ENCODE data around the gene LTB4R2.

The LTB4R2 gene, protein sequence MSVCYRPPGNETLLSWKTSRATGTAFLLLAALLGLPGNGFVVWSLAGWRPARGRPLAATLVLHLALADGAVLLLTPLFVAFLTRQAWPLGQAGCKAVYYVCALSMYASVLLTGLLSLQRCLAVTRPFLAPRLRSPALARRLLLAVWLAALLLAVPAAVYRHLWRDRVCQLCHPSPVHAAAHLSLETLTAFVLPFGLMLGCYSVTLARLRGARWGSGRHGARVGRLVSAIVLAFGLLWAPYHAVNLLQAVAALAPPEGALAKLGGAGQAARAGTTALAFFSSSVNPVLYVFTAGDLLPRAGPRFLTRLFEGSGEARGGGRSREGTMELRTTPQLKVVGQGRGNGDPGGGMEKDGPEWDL

DNA sequence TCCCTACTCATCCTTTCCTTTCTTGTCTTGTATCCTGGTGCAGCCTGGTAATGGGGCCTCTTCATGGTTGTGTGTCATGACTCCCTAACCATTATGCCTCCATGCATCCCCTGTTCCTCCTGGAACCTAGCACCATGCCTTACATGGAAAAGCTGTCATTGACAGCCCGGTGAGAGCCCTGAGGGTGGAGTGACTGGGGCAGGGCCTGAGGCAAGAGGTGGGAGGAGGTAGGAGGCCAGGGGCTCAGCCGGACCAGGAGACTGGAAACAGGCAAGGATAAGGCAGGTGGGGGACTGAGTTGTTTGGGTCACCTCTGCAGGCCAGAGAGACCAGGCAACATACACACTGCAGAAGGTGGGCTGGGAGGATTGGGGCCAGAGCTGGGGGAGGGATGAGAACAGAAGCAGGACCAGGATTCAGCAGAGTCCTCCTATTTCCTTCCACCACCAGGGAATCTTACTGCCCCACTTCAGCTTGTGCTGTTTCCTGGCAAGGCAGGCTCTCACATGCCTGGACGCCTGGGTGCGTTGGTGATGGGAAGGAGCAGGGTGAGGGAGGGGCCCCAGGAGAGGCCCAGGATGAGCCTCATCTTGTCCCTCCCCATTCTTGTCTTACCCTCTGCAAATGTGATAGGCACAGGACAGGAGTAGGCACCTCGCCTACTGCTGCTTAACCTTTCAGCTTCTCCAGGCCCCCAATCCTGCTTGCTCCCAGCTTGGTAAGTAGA, at the start of gene LTB4R2:
Gene LTB4R2 (plus strand): TSS at position 603 of the 727 bp plus-strand sequence. CDS start 525 bp downstream, outside the sequence.
- no peak for DNase-seq

DNA sequence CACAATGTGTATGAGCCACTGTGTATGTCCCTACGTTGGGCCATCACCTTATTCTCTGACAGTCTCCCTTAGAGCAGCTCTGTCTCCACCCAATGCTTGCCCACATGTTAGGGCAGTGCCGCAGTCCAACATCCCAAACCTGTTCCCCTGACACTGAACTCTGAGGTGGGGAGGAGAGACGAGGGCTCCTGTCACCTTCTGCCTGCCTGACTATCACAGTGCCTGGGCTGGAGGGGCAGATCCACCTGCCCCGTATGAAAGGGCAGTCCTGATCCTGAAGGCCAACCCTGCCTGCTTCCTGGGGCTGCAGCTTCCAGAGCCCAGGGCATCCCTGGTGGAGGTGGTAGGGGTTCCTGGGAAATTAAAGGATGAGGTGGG, 49.2 kb upstream of the LTB4R2 start:
- no peak for DNase-seq

DNA sequence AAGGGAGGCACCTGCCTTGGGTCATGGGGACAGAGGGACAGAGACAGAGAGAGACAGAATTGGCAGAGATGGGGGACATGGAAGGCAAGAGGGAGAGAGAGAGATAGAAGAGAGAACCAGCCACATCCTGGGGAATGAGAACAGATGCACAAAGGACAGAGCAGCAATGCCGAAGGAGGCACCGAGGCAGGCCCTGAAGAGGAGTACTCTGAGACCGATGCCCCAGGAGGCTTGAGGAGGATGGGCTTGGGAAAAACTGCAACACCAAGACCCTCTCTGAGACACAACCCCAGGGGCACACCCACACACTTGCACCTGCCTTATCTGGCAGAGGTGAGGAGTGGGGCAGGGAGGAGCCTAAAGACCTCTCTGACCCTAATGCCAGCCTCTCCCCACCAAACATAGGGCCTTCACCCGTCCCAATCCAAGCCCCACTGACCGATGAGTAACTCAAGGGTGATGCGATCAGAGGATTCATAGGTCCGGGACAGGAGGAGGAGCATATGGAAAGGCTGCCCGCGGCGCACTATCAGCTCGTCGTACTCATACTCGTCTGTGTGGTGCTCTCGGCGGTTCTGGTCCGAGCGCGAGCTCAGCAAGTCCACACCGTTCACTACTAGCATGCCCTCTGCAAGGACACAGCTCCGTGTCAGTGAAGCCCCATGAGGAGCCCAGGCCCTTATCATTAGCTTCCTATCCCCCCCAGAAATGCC, 48.5 kb upstream of the LTB4R2 start:
- DNase-seq = no peak

DNA sequence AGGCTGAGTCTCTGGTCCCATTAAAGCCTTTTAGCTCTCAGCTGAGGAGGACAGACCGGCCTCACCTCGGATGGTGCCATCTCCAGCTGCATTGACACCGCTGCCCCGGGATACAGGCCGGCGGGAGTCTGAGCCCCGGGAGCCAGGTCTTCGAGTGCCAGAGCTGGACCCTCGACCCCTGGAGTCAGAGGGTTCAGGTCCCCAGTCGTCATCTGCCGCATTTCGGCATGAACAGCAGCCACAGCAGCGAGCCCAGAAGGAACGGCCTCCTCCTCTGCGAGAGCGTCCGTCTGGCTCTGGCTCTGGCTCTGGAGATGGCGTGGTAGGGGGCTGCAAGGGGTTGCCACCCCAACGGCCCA, 48.0 kb upstream of the LTB4R2 start:
- DNase-seq = no peak

DNA sequence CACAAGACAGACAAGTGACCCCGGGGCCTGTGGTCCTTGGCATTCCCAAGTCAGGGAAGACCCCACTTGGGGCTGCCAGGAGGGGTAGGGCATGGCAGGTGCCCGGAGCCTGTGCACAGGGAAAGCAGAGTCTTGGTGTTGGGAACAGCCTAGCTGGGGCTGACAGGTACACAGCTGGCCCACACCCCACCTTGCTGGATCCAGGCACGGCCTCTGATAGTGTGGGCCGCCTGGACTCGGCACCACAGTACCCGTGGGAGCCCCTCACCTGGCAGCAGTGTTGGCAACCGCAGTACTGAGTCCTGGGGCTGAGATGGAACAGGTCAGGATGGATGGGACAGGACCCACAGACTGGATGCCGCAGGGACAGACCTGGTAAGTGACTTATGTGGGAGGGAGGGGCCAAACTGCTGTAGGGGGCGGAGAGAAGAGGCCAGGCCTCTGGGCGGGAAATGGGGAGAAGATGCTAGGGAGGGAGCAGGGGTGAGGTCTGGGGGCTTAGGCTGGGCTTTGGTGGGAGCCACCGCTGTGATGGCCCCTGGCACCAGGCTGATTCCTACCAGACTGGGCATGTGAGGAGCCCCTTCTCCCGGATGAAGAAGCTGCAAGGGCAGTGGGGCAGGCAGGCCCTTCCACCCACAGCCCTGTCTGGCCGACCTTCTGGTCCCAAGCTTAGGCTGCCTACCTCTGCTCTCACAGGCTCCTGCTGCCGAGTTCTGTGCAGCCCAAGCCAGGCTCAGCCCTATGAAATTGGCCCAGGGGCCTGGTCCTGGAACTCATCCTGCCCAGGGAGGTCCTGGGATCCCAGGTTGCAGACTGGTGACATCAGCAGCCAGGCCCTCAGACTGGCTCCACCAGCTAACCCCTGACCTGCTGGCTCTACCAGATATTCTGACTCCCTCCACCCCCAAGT, 46.9 kb upstream of the LTB4R2 start, which contains the start of gene TGM1:
Gene TGM1 (minus strand): TSS at position 357 of the 913 bp plus-strand sequence. CDS start 825 bp downstream, outside the sequence.
- no peak for DNase-seq

DNA sequence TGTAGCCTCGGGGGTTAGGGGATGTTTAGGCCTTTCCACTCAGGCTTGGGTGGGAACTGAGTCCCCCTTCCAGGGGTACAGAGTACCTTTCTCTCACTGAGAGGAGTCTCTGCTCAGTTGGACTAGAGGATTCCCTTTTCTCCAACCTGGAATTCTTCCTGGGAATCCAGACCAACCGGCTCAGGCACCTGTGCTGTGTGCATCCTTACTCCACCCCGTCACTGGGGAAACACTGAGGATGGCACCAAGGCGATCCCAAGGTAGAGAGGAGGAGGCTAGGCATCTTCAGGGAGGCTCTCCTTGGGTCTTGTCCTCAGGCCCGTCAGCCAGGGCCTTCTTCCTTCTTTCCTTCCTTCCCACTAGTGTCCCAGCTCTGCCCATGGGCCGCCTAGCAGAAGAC, 46.1 kb upstream of the LTB4R2 start:
- DNase-seq = no peak

DNA sequence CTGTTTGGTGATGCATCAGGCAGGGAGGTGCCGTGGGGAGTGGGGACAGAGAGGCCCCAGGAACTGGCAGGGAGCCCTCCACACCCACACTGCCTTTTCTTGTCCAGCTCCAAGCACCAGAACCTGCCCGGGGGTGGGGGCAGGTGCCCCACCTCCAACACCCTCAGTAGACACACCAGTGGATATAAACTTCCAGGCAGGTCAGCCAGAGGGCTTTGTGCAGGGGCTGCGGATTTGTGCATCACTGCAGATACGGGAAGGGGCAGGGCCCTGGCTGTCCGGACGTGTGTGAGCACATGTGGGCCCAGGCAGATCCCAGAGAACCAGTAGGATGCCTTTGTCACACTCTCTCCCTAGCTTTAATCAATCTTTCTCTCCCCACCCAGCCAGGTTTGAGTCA, 45.6 kb upstream of the LTB4R2 start:
- no peak for DNase-seq

DNA sequence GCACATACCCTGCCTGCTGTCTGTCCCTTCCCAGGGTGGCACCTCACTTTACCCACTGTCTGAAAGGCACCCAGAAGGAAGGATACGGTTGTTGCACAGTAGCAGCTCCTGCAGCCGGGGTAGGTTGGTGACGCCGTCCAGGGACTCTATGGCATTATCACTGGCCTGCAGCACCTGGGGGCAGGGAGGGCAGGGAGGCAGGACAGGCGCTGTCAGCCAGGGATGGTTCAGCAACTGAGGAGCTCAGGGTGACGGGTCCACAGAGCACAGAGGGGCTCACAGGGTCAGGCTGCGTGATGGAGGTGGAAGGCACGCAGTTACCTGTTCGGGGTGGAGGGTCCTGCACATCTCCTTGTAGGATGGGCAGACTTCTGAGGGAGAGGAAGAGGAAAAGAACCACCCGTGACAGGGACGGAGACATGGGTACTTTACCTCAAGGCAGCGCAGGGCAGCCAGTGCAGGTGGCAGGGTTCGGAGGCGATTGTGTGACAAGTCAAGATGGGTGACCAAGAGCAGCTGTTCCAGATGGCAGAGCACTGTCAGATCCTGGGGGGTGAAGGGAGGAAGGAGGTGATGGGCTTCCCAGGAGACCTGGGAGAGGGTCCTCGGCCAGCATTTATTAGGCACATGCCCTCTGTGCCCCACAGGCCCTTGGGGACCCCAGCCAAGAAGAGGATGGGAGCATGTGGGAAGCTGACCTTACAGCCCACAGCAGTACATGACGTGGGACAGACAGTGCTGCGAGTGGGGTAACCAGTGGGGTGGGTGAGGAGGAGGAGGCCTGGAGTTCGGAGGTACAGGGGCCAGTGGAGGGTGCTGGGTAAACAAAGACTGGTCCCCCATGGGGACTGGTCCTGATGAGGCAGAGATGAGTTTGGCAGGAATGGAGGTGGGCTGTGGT, 43.3 kb upstream of the LTB4R2 start:
- no peak for DNase-seq

DNA sequence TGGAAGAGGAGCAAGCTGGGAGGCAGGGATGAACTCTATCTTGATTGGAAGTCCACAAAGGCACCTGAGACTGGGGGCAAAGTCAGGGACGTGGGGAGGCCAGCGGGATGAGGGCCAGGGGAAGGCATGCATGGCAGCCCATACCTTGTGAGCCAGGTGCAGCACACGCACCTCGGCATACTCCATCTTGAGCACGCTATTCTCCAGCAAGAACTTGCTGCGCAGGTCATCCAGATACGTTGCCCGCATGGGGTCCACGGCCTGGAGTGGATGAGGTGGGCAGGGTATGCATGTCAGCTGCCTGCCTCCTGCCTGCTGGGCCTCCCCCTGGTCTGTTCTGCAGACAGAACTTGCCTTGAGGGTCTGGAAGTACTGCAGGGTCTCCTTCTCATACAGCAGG, 42.4 kb upstream of the LTB4R2 start:
- DNase-seq = no peak

DNA sequence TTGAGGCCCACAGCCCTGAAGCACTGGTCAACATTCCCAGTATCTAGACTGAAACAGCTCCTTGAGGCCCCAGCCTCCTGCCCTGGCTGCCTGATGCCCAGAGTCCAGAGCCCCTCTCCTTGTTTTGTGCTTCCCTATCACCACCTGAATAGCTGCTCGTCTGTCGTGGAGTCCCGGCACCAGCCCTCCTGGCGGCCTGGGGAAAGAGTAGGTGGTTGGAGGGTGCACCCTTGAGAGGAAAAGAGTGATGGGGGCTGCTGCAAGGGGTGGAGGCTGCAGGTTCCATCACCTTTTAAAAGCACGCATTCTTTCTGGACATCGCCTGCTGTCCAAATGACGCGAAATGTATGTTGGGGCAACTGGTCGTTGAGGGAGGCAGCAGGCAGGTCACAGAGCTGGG, 41.7 kb upstream of the LTB4R2 start:
- DNase-seq = no peak

DNA sequence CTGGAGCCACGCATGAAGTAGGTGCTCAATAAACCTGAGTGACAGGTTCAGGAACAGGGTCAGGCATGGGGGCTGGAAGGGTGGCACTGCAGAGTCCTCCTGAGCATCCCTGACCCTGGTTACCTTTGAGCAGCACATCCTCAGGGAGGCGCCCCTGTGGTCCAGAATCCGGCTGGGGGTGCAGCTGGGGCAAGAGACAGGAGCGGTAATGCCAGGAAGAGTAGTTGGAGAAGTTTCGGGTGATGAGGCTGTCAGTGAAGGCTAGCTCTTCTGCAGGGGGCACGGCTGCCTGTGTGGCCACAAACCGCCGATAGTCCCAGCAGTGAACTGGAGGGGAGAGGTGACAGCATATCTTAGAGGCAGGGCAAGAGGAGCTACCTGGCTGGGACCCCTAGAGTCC, 40.6 kb upstream of the LTB4R2 start:
- DNase-seq = no peak

DNA sequence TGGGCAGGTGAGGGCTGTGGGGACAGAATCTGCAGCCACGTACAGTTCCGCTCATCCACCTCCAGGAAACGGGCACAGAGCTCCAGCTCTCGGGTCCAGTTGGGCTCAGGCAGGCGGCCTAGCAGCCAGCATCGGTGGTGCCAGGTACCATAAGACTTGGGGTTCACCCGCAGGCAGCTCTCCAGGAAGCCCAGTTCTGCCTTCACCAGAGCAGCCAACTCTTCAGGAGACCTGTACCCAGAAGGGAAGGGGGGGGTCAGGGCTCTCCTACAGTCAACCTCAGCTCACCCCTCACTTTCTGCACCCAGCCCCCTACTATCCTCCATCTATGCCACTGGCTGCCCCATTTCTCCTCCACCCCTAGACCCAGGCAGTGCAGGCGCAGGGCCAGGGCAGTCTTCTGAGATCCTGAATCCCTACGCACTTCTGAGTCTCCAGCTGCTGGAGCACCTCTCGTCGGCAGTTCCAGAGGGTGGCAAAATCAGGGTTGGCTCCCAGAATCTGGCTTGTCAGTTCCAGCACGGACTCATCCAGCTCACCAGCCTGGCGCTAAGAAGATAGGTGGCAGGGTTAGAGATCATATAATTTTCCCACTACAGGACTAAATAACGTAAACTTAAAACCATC, 39.9 kb upstream of the LTB4R2 start:
- no peak for DNase-seq

DNA sequence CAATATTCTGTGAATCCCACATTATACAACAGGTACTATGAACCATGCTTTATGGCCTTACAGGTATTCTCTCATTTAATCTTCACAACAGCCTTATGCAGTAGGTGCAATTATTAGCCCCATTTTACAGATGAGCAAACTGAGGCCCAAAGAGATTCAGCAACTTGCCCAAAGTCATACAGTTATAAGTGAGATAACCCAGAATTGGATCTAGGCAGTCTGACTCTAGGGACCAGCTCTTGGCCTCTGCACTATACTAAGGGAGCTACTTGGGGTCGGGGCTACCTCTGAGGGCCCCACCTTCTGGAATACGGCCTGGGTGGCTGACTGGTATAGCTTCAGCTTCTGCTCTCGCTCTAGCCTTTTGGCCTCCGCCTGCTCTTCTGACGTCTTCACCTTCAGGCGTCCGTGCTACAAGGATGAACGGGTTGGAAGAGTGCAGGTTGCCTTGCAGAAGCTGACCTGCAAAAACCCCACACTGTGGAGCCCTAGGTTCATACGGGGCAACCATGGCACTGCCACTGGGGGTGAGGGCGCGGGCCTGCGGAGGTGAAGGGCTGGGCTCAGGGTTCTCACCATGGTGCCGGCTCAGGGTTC, 39.3 kb upstream of the LTB4R2 start:
- no peak for DNase-seq

DNA sequence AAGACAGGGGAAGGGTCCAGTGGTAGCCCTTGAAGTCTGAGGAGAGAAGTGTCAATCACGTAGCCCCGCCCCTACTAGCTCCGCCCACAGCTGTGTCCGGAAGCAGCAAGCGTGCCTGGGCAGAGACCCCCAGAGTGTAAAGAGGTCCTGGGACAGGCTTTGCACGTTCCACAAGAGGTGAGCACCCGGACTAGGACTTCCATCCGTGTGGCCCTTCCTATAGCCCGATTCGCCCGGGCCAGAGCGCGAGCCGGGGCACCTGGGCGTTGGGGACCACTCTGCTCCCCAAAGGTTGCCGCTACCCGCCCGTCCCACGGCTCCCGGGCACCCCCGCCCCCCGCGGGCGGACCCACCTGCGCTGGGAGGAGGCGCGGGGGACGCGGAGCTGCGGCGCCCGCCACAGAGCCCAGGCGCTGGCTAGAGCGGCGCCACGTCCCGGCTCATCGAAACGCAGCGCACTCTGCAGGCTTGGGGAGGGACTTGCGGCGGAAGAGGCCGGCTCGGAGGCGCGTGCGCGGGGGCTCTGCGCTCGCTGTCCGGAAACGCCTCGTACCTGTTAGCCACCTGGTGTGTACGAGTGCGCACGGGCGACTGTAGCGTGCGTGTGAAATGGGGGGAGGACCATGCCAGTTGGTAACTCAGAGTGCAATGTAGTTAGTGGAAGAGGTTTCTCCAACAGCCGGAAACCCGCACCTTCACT, 38.7 kb upstream of the LTB4R2 start, which contains the start of gene RABGGTA:
Gene RABGGTA (minus strand): TSS at position 464 of the 700 bp plus-strand sequence. CDS start 482 bp downstream, outside the sequence.
- DNase-seq = peak; percentile 83

DNA sequence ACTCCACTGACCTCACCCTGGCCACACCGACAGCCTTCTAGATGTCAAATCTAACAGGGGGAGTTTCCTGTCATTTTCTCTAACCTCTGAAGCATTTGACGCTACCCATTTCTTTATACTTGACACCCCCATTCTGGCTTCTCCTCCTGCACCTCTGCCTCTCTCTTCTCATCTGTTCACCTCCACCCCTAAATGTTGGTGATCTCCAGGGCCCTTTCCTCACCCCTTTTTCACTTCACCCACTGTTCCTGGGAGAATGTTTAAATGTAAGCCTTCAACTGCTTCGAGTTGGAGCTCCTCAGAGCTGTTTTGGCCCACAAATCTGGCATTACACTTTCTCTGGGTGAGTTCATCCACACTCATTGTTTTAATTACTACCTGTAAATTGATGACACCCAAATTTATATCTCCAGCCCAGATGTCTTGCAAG, 38.1 kb upstream of the LTB4R2 start:
- no peak for DNase-seq

DNA sequence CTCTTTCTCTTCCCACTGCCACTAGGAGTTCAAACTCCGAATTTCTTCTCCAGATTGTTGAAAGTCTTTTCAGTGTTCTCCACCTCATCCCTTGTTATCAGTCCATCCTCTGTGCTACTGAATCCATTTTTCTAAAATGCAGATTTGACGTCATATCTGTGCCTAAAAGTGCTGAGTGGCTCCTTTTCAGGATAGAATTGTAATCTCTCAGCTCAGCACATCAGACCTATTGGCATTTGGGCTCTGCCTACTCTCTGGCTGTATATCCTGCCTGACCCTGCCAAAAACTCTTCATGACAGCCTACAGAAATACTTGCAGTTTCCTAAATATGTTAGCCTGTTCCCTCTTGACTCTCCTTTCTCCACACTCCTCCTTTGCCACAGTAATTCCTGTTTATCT, 37.5 kb upstream of the LTB4R2 start:
- DNase-seq = no peak

DNA sequence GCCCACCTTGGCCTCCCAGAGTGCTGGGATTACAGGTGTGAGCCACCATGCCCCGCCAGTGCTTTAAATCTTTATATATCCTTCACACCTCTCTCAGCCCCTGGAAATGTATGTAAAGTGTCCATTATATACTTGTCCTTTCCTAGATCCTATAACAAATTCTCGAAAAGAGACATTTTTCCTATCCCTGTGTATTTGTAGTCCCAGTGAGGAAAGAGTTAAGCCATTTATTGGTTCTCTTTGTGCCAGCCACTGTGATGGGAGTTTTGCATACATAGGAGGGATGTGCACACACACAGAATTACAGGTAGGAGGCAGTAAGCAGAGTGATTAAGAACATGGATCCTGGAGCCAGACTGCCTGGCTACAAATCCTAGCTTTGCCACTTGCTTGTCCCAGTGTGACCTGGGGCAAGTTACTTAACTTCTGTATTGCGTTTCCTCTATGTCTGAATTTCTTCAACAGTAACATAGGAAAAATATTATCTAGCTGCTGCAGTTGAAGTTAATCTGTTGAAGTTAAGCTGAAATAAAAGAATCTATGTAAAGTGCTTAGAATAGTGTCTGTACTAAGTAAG, 36.4 kb upstream of the LTB4R2 start:
- DNase-seq = no peak

DNA sequence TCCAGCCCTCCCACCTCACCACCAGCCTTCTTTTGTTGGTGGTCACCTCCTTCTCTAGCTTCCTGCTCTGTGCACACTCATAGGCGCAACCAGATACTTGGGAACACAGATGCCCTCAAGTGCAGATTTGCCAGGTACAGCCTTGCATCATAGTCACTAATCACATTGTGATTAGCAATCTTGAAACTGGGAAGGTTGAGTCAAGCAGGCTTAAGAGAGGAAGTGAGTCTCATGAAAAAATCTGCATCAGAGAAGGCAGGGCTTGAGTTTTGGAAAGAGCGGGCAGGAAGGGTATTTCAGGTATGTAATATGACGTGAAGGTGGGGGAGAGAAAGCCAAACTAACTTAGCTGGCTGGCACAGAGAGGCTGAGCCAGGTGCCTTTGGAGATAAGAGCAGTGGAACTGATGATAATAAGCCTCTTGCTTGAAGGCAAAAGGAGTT, 35.8 kb upstream of the LTB4R2 start:
- no peak for DNase-seq

DNA sequence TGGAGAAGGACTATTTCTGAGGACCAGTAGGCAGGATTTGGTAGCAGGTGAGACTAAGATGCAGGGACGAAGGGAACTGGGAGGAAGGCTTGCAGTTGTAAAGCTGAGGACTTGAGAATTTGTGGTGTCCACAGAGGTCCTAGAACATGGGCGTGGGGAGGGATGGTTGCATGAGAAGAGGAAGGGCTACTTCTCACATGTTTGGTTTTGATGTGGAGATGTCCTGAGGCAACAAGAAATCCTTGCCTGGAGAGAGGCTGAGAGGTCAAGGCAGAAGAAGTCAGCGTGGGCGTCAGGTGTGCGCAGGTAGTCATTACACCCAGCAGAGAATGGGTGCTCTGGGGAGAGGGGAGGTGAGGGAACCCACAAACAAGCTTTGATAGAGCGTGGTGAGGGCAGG, 32.9 kb upstream of the LTB4R2 start:
- DNase-seq = no peak

Data from SHP77 treated with DMSO at 0.1 percent for 48 hours (cell line).